GM18909 (cell line): ENCODE measurements around the gene IRGQ.
"Not testable (repeated sequence)": the region's sequence is repeated elsewhere in the genome, so short reads cannot be mapped to it uniquely, and the experiment has no call there.

Experiments used
- ATAC-seq: cut with Tn5 transposase; IDR thresholded peaks from one replicate; pipeline ENCODE4 v1.9.1; 2021; ENCODE audit warnings: mild to moderate bottlenecking; ENCODE audit not compliant: unreplicated experiment, poor library complexity

IRGQ gene, protein sequence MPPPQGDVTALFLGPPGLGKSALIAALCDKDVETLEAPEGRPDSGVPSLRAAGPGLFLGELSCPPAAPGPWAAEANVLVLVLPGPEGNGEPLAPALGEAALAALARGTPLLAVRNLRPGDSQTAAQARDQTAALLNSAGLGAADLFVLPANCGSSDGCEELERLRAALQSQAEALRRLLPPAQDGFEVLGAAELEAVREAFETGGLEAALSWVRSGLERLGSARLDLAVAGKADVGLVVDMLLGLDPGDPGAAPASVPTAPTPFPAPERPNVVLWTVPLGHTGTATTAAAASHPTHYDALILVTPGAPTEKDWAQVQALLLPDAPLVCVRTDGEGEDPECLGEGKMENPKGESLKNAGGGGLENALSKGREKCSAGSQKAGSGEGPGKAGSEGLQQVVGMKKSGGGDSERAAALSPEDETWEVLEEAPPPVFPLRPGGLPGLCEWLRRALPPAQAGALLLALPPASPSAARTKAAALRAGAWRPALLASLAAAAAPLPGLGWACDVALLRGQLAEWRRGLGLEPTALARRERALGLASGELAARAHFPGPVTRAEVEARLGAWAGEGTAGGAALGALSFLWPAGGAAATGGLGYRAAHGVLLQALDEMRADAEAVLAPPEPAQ

DNA sequence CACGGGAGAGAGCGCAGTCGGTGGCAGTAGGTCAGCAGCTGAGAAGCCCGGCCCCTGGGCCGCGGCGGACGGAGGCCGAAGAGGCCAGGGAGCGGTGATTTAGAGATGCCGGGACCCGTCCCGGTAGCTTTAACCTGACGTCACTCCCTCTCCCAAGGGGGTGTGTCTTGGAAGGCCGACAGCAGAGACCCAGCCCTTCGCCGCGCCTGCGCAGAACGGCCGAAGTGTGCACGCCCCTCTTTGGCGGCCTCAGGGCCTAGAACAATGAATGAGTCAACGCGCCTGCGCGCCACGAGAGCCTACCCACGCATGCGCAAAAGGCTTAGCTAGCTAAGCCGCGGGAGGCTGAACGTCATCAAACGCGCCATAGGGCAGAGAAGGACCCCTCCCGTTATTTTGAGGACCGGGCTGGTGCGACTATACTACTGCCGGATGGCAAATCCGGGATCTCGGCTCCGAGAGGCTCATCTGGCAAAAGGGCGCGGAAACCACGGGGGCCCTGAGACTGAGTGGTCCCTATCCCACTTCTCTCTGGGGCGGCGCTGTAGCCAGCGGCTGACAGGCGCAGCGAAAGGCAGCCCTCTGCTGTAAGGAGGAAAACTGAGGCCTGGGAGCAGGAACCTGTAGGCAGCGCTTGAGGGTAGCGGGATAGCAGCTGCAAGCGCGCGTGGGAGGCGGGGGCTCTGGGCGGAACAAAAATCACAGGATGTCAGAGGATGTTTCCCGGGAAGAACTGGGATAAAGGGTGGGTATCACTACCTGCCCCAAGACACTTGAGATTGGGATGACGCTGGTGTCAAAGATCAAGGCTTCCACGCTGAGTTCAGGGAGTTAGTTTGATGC is at the start of gene IRGQ, which contains the start of gene ZNF576:
IRGQ (minus strand) TSS at position 136 of the 843 bp plus-strand sequence. CDS start 796 bp downstream, outside the sequence.
ZNF576 (plus strand) TSS at position 597 of the 843 bp plus-strand sequence. CDS start 514 bp downstream, outside the sequence.
- peak; percentile 84 for ATAC-seq

DNA sequence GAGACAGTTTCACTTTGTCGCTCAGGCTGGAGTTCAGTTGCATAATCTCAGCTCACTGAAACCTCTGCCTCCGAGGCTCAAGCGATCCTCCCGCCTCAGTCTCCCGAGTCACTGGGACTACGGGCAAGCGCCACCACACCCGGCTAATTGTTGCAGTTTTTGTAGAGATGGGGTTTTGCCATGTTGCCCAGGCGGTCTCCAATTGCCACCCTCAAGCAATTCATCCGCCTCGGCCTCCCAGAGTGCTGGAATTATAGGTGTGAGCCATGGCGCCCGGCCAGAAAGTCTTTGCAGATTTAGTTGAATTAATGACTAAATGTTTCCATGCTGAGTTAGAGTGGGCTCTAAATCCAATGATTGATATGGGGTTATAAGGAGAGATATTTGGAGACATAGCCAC is 48.2 kb upstream of the IRGQ start:
- no peak for ATAC-seq

DNA sequence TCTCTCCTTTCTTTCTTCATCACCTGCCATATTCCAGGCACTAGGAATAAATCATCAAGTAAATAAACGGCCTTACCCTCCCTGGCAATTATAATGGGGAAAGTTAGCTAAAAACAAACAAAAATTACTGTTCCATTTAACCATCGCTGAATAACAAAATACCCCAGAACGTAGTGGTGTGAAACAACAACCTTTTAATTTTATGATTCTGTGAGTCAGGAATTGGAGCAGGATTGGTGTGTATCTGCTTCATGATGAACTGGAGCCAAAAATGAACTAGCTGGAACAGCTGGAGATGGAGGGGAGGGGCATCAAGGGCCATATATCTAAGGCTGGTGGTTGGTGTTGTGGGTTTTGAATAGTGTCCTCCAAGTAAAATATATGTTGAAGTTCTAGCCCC is 47.4 kb upstream of the IRGQ start:
- ATAC-seq, result no peak

DNA sequence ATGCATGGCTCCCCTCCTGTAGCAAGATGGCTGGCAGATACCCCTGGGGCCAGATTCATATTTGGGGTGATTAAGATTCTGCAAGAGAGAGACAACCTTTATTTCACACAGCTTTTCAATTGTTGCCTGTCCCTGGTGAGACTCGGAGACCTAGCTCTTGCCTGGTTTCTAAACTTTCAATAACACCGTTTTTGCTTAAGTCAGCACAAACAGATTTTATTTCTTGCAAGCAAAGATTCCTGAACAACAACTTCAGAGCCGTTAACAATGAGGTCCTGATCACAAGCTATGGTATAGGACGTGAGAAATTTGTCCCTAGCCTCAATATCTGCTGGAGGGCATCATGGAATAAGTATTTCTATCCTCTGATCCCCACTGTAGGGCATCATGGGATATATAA is 46.6 kb upstream of the IRGQ start:
- ATAC-seq, result no peak

DNA sequence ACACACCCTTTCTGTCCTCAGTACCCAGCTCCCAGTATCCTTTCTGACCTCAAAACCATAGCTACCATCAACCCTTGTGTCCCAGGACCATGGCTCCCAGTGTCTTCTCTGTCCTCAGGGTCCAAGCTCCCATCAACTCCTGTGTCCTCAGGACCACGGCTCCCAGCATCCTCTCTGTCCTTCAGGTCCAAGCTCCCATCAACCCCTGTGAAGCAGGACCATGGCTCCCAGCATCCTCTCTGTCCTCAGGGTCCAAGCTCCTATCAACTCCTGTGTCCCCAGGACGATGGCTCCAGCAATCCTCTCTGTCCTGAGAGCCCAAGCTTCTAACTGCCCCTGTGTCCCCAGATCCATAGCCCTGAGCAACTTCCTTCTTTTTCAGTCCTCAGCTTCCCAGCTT is 45.4 kb upstream of the IRGQ start:
- no peak for ATAC-seq

DNA sequence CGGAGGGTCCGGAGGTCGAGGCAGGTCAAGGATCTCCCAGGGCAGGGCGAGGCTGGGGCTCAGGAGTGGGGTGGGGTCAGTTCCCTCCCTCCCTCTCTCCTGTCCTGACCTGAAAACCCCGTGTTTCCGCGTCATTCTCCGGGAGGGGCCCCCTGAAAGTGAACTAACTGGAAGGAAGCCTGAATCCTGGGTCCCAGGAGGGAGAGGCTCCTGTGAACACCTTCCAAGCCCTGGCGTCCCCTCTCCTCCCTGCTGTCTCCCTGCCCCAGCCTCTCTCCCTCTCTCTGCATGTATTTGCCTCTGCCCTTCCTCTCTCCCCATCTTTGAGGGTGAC is 44.5 kb upstream of the IRGQ start:
- no peak for ATAC-seq

DNA sequence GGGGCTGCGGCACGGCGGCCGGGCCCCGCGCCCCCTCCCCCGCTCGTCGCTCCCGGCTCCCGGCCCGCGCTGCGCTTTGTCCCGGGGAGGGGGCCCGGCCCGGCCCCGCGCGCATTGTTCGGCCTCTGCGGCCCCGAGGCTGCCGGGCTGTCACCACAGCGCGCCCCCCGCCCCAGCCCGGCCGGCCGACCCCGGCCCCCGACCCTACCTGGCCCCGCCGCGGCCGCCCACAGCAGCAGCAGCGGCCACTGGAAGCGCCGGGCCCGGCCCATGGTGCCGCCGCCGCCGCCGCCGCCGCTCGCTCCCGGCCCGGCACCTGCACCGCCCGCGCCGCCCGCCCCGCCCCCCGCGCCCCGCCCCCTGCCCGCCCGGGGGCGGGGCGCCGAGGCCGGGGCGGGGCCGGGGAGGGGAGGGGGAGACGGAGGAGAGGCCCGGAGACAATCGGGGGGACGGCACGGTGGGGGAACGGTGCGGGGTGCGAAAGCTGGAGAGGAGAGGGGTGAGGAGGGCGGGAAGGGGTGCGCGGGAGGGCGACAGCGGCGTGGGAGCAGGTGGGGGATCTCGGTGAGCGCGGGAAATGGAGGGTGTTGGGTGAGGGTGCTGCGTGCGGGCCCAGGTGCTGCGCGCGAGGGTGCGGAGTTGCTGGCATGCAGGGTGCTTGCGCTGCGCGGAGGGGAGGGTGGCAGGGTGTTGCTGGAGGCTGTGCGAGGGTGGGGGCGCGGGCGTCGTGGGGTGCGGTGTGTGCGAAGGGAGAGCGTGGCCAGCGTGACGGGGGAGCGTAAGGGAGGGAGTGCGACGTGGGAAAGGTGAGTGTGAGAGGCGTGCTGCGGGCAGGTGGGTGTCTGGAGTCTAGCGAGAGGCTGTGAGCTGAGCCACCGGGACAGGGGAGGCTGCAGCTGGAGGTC is 43.8 kb upstream of the IRGQ start, which contains the start of gene CADM4:
CADM4 (minus strand) TSS at position 332 of the 905 bp plus-strand sequence; CDS start at position 272, 60 bp downstream.
- ATAC-seq, result no peak

DNA sequence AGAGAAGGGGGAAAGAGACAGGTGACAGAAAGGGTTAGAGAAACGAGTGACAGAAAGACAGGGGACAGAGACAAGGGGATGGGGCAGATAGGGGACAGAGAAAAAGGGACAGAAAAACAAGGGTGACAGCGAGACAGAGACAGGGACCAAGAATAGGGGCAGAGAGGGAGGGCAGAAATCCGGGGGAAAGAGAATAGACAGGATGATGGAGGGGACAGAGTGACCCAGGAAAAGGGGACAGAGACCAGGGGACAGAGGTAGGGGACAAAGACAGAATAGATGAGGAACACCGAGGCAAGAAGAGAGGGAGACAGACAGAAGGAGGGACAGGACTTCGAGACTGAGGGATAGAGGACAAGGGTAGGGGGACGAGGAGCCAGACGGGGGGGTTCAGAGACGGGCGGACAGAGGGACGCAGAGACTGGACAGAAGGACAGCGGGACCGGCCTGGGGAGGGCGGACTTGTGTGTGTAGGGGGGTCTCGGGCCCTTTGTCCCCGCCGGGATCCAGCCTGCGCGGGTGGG is 43.1 kb upstream of the IRGQ start:
- ATAC-seq, result no peak

DNA sequence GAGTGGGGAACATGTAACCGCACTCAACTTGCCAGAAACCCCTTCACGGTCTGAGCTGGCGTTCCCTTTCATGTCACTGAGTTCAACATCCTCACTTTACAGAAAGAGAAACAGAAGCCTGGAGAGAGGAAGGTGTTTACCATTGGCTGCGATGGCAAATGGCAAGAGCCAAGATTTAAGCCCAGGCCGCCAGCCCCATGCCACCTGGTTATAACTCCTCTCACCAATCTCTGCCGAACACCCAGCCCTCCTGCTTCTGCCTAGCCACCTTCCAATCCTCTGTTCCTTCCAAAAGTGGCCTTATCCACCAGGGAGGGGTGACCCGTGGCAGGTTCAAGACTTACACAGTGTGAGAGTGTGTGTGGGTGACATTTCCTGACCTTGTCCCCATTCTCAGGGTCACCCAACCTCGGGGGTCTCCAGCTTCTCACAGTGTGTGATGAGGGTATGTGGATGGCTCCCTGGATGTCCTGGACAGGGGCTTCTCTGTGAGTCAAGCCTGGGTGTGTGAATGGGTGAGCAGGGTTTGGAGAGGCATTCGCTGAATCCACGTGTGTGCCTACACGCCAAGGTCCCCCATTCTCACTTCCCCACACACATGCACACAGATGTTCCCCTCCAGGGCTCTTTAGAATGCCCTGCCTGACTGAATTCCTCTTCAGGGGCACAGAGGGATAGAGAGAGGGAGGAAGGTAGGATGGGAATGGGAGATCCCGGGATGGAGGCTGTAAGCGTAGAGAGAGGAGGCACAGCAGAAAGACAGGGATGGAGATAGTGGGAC is 42.5 kb upstream of the IRGQ start:
- no peak for ATAC-seq

DNA sequence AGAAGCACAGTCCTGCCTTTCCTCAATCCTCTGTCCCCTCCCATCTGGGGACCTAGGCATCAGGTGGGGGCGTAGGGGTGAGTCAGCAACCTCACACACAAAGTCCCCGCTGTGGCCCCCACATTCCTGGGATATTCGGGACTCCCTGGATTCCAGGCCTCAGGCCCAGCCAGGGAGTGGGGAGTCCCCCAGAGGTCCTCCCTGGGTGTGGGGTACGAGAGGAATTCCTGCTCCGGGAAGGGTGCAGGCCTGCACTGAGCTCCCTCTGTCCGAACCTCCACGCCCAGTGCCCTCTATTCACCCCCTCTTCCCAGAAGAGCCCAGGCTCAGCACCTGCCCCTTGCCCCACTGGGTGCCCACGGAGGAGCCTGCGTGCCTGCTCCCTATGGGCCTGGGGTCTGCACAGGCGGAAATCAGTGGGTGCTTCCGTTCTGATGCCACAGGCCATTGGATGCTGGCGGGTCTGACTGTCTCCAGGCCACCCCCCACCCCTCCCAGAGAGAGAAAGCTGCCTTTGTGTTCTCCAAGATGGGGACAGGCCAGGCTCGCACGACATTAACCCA is 40.3 kb upstream of the IRGQ start:
- ATAC-seq, result no peak

DNA sequence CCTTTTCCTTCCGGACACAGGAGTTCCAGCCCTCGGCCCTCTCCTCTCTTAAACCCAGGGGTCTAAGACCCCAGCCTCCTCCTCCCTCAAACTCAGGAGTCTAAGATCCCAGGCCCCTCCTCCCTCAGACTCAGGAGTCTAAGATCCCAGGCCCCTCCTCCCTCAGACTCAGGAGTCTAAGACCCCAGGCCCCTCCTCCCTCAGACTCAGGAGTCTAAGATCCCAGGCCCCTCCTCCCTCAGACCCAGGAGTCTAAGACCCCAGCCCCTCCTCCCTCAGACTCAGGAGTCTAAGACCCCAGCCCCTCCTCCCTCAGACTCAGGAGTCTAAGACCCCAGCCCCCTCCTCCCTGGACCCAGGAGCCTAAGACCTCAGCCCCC is 39.6 kb upstream of the IRGQ start:
- ATAC-seq, result not testable (repeated sequence)

DNA sequence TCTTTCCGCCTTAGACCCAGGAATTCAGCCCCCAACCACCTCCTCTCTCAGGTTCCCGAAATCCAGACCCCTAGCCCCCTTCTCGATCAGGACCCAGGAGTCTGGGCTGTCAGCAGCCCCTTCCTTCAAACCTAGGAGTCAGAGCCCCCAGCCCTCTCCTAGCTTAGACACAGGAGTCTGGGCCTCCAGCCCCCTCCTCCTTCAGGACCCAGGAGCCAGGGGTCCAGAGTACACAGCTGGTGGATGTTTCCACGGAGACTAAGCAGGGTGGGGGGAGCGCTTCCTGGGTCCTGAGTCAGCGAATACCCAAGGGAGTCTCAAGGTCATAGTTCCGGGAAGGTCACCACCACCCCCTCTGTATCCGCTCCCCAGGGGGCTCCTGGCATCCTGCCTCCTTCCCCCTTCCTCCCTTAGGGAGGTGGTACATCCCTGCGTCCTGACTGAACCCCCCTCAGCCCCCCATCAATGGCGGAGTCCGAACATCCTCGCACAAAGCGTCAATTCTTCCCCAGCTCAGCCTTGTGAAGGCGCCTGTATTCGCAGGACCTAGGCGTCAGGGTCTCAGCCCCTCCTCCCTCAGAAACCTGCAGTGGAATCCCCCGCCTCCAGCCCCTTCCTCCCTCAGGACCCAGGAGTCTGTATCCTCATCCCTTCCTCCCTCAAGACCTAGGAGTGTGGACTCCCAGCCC is 39.1 kb upstream of the IRGQ start:
- no peak for ATAC-seq

DNA sequence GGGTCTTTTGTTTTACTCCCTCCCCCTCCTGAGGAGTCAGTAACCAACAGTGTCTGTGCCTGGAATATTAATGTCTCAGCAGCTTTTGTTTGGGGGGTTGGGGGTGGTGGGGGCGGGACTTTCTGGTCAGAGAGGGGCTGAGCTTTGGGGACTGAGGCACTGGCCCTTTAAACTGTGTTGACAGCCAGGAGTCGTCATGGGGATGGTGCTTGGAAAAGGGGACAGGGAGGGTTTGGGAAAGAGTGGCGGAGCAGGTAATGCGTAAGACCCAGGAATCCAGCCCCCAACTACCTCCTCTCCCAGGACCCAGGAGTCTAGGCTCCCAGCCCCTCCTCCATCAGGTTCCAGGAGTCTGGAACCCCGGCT is 38.6 kb upstream of the IRGQ start:
- no peak for ATAC-seq

DNA sequence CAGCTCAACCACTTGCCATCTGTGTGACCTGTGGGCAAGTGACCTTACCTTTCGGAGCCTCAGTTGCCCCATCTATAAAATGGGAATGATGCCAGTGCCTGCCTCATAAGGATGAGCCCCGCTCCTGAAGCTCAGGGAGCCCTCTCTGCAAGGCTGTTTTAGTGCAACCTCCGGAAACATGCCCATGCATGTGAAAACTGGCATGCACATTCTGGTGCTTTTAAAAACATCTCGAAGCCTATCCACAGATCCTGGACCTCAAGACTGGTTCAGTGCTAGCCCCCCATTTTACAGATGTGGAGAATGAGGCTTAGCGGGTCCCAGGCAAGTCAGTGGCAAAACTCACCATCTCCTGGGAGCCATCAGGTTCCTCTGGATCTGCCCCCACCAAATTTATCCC is 38.1 kb upstream of the IRGQ start:
- no peak for ATAC-seq

DNA sequence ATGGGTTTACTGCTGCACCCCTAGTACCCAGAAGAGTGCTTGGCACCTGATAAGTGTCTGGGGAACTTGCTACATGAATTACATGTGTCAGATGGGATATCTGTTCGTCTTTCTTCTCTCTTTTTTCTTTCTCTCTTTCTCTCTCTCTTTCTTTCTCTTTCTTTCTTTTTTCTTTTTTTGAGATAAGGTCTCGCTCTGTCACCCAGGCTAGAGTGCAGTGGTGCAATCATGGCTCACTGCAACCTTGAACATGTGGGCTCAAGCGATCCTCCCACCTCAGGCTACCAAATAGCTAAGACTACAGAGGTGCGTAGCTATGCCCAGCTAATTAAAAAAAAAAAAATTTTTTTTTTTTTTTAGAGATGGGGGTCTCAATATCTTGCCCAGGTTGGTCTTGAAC is 37.6 kb upstream of the IRGQ start:
- no peak for ATAC-seq

DNA sequence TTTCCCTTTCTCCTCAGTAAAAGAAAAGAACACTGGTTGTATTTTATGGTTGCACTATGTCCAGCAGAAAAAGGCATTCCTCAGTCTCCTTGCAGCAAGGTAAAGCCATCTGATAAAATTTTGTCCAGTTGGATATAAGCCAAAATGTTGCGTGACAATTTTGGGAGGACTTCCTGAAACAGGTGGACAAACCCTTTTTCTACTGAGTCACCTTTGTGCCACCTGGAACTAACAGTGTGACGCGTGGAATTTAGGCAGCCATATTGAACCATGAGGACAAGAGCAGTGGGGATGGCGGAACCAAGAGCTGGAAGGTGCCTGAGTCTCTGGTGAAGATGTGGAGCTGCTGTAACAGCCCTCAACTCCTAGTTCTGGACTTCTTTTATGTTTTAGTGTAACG is 35.6 kb upstream of the IRGQ start:
- ATAC-seq, result no peak

DNA sequence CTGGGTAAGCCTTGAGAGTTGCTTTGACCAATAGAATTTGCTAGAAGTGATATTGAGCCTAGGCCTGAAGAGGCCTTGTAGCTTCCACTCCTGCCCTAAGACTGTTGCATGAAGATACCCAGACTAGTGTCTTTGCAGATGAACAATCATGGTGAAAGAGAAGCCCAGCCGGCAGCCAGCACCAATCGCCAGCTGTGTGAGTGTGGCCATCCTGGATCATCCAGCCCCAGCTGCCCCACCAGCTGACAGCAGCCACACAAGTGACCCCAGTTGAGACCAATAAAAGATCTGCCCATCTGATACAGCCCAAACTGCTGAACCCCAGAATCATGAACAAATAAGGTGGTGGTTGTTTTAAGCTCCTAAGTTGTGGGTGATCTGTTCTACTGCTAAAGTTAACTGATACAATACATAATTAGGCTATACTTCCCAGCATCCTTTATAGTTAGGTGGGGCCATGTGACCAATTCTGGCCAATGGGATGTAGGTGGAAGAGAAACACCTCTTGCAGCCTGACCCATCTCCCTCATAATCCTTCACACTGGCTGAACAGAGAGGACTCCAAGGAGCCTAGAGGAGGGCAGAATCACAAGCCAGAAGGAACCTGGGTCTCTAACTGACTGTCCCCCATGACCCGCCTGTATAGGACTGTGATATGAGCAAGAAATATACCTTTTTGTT is 32.9 kb upstream of the IRGQ start:
- no peak for ATAC-seq

DNA sequence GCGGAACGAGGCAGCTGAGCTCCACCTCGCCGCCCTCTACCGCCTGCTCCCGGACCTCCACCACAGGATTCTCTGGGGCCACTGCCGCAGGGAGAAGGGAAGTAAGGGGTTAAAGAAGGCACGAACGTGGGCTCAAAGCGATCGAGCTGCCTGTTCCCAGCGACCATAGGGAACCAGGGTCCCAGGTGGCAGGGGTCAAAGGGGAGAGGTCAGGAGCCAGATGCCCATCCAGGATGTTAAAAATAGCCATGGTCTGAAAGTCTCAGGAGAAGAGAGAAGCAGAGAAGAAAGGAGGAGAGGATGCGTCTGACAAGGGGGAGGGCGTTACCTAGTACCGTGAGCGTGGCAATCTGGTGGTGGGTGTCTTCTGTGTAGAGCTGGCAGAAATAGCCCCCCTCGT is 30.9 kb upstream of the IRGQ start:
- ATAC-seq, result no peak
